H9 (cell line): ENCODE data around the gene UGT1A8. TPM values are rescaled to one million over a fixed set of nuclear protein-coding genes. Genes with fewer than 3 reads are reported as not detected.

Experiments used
- DNase-seq: peaks from one replicate; pipeline ENCODE4 v3.0.0-alpha.2; 2017
- H2AFZ ChIP-seq: one replicate; pipeline ENCODE4 v1.6.1; 2013; ENCODE audit warnings: mild to moderate bottlenecking, low read length, control low read depth, moderate library complexity
- H2AK5ac ChIP-seq: 2 replicates; pipeline ENCODE4 v1.6.1; 2013; ENCODE audit warnings: low read length, control low read depth, mixed read lengths; ENCODE audit not compliant: insufficient read length
- H2BK120ac ChIP-seq: one replicate; pipeline ENCODE4 v1.6.1; 2013; ENCODE audit warnings: low read depth, mild to moderate bottlenecking, low read length, control low read depth, inconsistent platforms; ENCODE audit not compliant: poor library complexity, severe bottlenecking
- H2BK12ac ChIP-seq: 2 replicates; pipeline ENCODE4 v1.6.1; 2013; ENCODE audit warnings: low read length, control low read depth, mixed read lengths, low read depth; ENCODE audit not compliant: insufficient read length
- H2BK15ac ChIP-seq: 2 replicates; pipeline ENCODE4 v1.6.1; 2013; ENCODE audit warnings: low read depth, low read length, control low read depth
- H2BK20ac ChIP-seq: one replicate; pipeline ENCODE4 v1.6.1; 2013; ENCODE audit warnings: low read depth, mild to moderate bottlenecking, low read length, control low read depth, inconsistent platforms; ENCODE audit not compliant: poor library complexity, severe bottlenecking
- H2BK5ac ChIP-seq: 2 replicates; pipeline ENCODE4 v1.6.1; 2013; ENCODE audit warnings: low read length, control low read depth, mixed read lengths; ENCODE audit not compliant: insufficient read length
- H3K14ac ChIP-seq: 2 replicates; pipeline ENCODE4 v1.6.1; 2013; ENCODE audit warnings: low read length, control low read depth; ENCODE audit not compliant: insufficient read depth
- H3K18ac ChIP-seq: 2 replicates; pipeline ENCODE4 v1.6.1; 2013; ENCODE audit warnings: low read depth, mild to moderate bottlenecking, mixed read lengths, low read length, control low read depth; ENCODE audit not compliant: insufficient read length
- H3K23ac ChIP-seq: 2 replicates; pipeline ENCODE4 v1.6.1; 2013; ENCODE audit warnings: low read length, control low read depth, mixed read lengths, low read depth; ENCODE audit not compliant: insufficient read length
- H3K23me2 ChIP-seq: 2 replicates; pipeline ENCODE4 v1.6.1; 2013; ENCODE audit warnings: low read depth, mild to moderate bottlenecking, mixed read lengths, low read length, control low read depth; ENCODE audit not compliant: insufficient read length, poor library complexity, severe bottlenecking
- H3K27ac ChIP-seq: 2 replicates; pipeline ENCODE4 v1.5.1; 2013; ENCODE audit warnings: low read length, control low read depth, mixed read lengths, low read depth; ENCODE audit not compliant: insufficient read length
- H3K27me3 ChIP-seq: 2 replicates; pipeline ENCODE4 v1.6.1; 2013; ENCODE audit warnings: low read length, control low read depth, inconsistent platforms; ENCODE audit not compliant: insufficient read depth
- H3K4ac ChIP-seq: 2 replicates; pipeline ENCODE4 v1.6.1; 2013; ENCODE audit warnings: low read depth, mild to moderate bottlenecking, control low read depth, inconsistent platforms, low read length, moderate library complexity
- H3K4me1 ChIP-seq: 2 replicates; pipeline ENCODE4 v1.6.1; 2013; ENCODE audit warnings: low read length, control low read depth, inconsistent platforms; ENCODE audit not compliant: insufficient read depth
- H3K4me2 ChIP-seq: 2 replicates; pipeline ENCODE4 v1.6.1; 2013; ENCODE audit warnings: low read length, control low read depth, mixed read lengths; ENCODE audit not compliant: insufficient read length, insufficient read depth
- H3K56ac ChIP-seq: 2 replicates; pipeline ENCODE4 v1.6.1; 2013; ENCODE audit warnings: low read depth, mild to moderate bottlenecking, mixed read lengths, low read length, control low read depth; ENCODE audit not compliant: insufficient read length
- H3K79me1 ChIP-seq: 2 replicates; pipeline ENCODE4 v1.6.1; 2013; ENCODE audit warnings: low read depth, mild to moderate bottlenecking, moderate library complexity, low read length, control low read depth, inconsistent platforms; ENCODE audit not compliant: insufficient read depth, poor library complexity, severe bottlenecking
- H3K79me2 ChIP-seq: 2 replicates; pipeline ENCODE4 v1.6.1; 2013; ENCODE audit warnings: low read length, control low read depth, inconsistent platforms; ENCODE audit not compliant: insufficient read depth
- H3K9ac ChIP-seq: 2 replicates; pipeline ENCODE4 v1.6.1; 2013; ENCODE audit warnings: low read length, control low read depth, mixed read lengths; ENCODE audit not compliant: insufficient read length; ENCODE audit errors: extremely low read depth
- H3K9me3 ChIP-seq: one replicate; pipeline ENCODE4 v1.6.1; 2013; ENCODE audit warnings: low read depth, low read length, inconsistent platforms; ENCODE audit not compliant: control insufficient read depth
- H3T11ph ChIP-seq: one replicate; pipeline ENCODE4 v1.6.1; 2013; ENCODE audit warnings: mild to moderate bottlenecking, low read length, control low read depth, inconsistent platforms
- H4K20me1 ChIP-seq: one replicate; pipeline ENCODE4 v1.6.1; 2013; ENCODE audit not compliant: control insufficient read depth, insufficient read length, insufficient read depth
- H4K5ac ChIP-seq: 2 replicates; pipeline ENCODE4 v1.6.1; 2013; ENCODE audit warnings: low read depth, mild to moderate bottlenecking, mixed read lengths, low read length, control low read depth; ENCODE audit not compliant: insufficient read length
- H4K8ac ChIP-seq: replicated peaks from 2 replicates; pipeline ENCODE4 v1.6.1; 2013; ENCODE audit warnings: low read length, control low read depth, mixed read lengths, low read depth; ENCODE audit not compliant: insufficient read length
- H4K91ac ChIP-seq: 2 replicates; pipeline ENCODE4 v1.6.1; 2013; ENCODE audit warnings: low read depth, mild to moderate bottlenecking, moderate library complexity, mixed read lengths, low read length, control low read depth; ENCODE audit not compliant: insufficient read length
- H3K27ac Mint-ChIP-seq, 3 experiments: 2 replicates in 2 of 3; 3 replicates in 1 of 3; pipeline ENCODE4 v1.8.0; 2020 to 2021; ENCODE audit warnings: mixed read lengths in 3 of 3, mild to moderate bottlenecking in 1 of 3, moderate library complexity in 1 of 3
- H3K27me3 Mint-ChIP-seq: 2 replicates; pipeline ENCODE4 v1.8.0; 2021; ENCODE audit warnings: low read depth, mild to moderate bottlenecking, moderate library complexity, mixed read lengths
- H3K36me3 Mint-ChIP-seq, 3 experiments: 2 replicates in 2 of 3; 3 replicates in 1 of 3; pipeline ENCODE4 v1.8.0; 2020 to 2021; ENCODE audit warnings: low read depth in 3 of 3, mixed read lengths in 3 of 3; ENCODE audit not compliant: insufficient read depth in 1 of 3
- H3K4me1 Mint-ChIP-seq, 2 experiments: 2 replicates each; pipeline ENCODE4 v1.8.0; 2020; ENCODE audit warnings: mixed read lengths in 2 of 2
- H3K4me3 Mint-ChIP-seq, 2 experiments: 2 replicates in 1 of 2; 3 replicates in 1 of 2; pipeline ENCODE4 v1.8.0; 2020 to 2021; ENCODE audit warnings: mild to moderate bottlenecking in 2 of 2, mixed read lengths in 2 of 2, moderate library complexity in 1 of 2
- H3K9me3 Mint-ChIP-seq, 2 experiments: 2 replicates in 1 of 2; 3 replicates in 1 of 2; pipeline ENCODE4 v1.8.0; 2020; ENCODE audit warnings: mild to moderate bottlenecking in 2 of 2, mixed read lengths in 2 of 2, moderate library complexity in 1 of 2
- WGBS: extraction: QIAGEN DNeasy Blood & Tissue Kit; methylation state at CpG from one replicate; pipeline ENCODE4 v1.1.7; 2013; ENCODE audit warnings: missing lambda C conversion rate, low lambda C conversion rate, mixed read lengths; ENCODE audit not compliant: insufficient read length; ENCODE audit errors: extremely low coverage; 5-methylcytosine and 5-hydroxymethylcytosine counted together
- total RNA-seq: library from RNA; stranded (reverse); gene quantifications from 2 replicates; pipeline ENCODE4 v1.2.1, GENCODE V29; 2021
- TF ChIP-seq, protein P1 (sequence below): fragments of 200-600 bp; sonication (generic); conservative IDR thresholded peaks from 3 replicates; pipeline ENCODE4 v1.8.0; 2021; ENCODE audit warnings: antibody characterized with exemption, mild to moderate bottlenecking

UGT1A8 gene
- total RNA-seq, 1 experiment from 2014 or later, result not detected

DNA sequence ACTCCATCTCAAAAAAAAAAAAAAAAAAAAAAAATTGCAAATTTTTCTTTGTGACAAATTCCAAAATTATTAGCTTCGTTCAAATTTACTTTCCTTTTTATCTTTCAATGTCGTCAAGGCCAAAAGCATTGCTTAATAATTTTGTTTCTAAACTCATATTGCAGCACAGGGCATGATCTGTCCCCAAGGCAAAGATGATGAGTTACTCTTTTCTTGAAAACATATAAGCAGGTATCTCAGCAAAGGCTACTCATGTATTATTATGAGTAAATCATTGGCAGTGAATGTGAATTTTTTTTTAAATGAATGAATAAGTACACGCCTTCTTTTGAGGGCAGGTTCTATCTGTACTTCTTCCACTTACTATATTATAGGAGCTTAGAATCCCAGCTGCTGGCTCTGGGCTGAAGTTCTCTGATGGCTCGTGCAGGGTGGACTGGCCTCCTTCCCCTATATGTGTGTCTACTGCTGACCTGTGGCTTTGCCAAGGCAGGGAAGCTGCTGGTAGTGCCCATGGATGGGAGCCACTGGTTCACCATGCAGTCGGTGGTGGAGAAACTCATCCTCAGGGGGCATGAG is 64.2 kb downstream of the UGT1A8 start, which contains the start of gene UGT1A7:
UGT1A7 (plus strand) TSS at position 381 of the 579 bp plus-strand sequence; CDS start at position 418, 37 bp downstream.
- H3K9ac ChIP-seq, result no peak within 1 kb of the TSS
- no peak within 1 kb of the TSS for H4K8ac ChIP-seq
- no peak within 1 kb of the TSS for H3K23ac ChIP-seq
- no peak within 1 kb of the TSS for H2BK5ac ChIP-seq
- Mint-ChIP-seq H3K27me3 (peaks cover 3% of the 10 kb centered on the region; the same call in 1 of the 2 replicates), H3K4me3 (no peak within 1 kb of the TSS), H3K4me1 (no peaks in the 10 kb centered on the region), H3K9me3 (no peaks in the 10 kb centered on the region), H3K36me3 (no peaks in the 10 kb centered on the region), H3K27ac (peak within 1 kb of the TSS in 1 of 3 experiments; percentile 55; a peak in 2 of 7 replicates)
- no peak for DNase-seq
- H4K5ac ChIP-seq, result no peak within 1 kb of the TSS
- no peak within 1 kb of the TSS for H4K91ac ChIP-seq
- no peak within 1 kb of the TSS for H3K4me2 ChIP-seq
- no peaks in the 10 kb centered on the region for H3K79me1 ChIP-seq
- H3T11ph ChIP-seq, result no peak within 1 kb of the TSS
- no peaks in the 10 kb centered on the region for H3K4me1 ChIP-seq
- H3K14ac ChIP-seq, result no peak within 1 kb of the TSS
- no peaks in the 10 kb centered on the region for H3K79me2 ChIP-seq
- no peak within 1 kb of the TSS for H3K4ac ChIP-seq
- H2AK5ac ChIP-seq, result no peak within 1 kb of the TSS
- H3K27me3 ChIP-seq, result no peaks in the 10 kb centered on the region
- TF ChIP-seq, protein P1, sequence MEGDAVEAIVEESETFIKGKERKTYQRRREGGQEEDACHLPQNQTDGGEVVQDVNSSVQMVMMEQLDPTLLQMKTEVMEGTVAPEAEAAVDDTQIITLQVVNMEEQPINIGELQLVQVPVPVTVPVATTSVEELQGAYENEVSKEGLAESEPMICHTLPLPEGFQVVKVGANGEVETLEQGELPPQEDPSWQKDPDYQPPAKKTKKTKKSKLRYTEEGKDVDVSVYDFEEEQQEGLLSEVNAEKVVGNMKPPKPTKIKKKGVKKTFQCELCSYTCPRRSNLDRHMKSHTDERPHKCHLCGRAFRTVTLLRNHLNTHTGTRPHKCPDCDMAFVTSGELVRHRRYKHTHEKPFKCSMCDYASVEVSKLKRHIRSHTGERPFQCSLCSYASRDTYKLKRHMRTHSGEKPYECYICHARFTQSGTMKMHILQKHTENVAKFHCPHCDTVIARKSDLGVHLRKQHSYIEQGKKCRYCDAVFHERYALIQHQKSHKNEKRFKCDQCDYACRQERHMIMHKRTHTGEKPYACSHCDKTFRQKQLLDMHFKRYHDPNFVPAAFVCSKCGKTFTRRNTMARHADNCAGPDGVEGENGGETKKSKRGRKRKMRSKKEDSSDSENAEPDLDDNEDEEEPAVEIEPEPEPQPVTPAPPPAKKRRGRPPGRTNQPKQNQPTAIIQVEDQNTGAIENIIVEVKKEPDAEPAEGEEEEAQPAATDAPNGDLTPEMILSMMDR, result no peak
- H3K56ac ChIP-seq, result no peak within 1 kb of the TSS
- no peak within 1 kb of the TSS for H3K18ac ChIP-seq
- no peaks in the 10 kb centered on the region for H3K23me2 ChIP-seq
- WGBS, result 100% methylated on average over 1 of the region's 5 CpGs
- no peak within 1 kb of the TSS for H2BK20ac ChIP-seq
- no peak within 1 kb of the TSS for H2AFZ ChIP-seq
- no peak within 1 kb of the TSS for H2BK15ac ChIP-seq
- H3K9me3 ChIP-seq, result no peaks in the 10 kb centered on the region
- no peak within 1 kb of the TSS for H3K27ac ChIP-seq
- H2BK12ac ChIP-seq, result no peak within 1 kb of the TSS
- no peaks in the 10 kb centered on the region for H4K20me1 ChIP-seq
- H2BK120ac ChIP-seq, result no peak within 1 kb of the TSS
